Eye (tissue), 1 donor: ENCODE data around the gene DRD2.
"Not testable (repeated sequence)": the region's sequence is repeated elsewhere in the genome, so short reads cannot be mapped to it uniquely, and the experiment has no call there.

Experiments
- DNase-seq: peaks from one replicate; pipeline ENCODE4 v3.0.0-alpha.2; 2015

Gene DRD2

DNA sequence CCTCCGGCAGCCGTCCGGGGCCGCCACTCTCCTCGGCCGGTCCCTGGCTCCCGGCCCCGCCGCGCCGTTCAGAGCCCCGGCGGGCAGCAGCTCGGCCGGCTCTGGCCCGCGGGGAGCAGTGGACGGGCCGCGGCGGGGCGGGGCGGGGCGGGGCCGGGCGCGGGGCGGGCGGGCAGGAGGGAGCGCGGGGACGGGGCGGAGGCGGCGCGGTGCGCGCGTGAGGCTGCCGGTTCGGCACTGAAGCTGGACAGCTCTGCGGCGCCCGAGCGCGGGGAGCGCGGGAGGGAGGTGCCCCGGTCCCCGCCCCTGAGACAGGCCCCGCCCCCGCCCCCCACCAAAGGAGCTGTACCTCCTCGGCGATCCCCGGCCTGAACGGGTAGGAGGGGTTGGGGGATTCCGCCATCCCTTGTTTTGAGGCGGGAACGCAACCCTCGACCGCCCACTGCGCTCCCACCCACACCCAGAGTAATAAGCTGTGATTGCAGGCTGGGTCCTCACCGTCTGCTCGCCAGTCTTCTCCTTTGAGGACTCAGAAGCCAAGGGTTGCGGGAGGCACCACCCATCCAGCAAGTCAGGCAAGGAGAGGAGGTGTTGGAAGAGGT lies at the start of gene DRD2:
DRD2 (minus strand) TSS at position 239 of the 602 bp plus-strand sequence. CDS start 50,747 bp downstream, outside the sequence.
- peak; percentile 43 for DNase-seq

DNA sequence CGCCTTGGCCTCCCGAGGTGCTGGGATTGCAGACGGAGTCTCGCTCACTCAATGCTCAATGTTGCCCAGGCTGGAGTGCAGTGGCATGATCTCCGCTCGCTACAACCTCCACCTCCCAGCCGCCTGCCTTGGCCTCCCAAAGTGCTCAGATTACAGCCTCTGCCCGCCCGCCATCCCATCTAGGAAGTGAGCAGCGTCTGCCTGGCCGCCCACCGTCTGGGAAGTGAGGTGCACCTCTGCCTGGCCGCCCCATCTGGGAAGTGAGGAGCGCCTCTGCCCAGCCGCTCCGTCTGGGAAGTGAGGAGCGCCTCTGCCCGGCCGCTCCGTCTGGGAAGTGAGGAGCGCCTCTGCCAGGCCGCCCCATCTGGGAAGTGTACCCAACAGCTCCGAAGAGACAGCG lies 48.7 kb upstream of the DRD2 start:
- not testable (repeated sequence) for DNase-seq

DNA sequence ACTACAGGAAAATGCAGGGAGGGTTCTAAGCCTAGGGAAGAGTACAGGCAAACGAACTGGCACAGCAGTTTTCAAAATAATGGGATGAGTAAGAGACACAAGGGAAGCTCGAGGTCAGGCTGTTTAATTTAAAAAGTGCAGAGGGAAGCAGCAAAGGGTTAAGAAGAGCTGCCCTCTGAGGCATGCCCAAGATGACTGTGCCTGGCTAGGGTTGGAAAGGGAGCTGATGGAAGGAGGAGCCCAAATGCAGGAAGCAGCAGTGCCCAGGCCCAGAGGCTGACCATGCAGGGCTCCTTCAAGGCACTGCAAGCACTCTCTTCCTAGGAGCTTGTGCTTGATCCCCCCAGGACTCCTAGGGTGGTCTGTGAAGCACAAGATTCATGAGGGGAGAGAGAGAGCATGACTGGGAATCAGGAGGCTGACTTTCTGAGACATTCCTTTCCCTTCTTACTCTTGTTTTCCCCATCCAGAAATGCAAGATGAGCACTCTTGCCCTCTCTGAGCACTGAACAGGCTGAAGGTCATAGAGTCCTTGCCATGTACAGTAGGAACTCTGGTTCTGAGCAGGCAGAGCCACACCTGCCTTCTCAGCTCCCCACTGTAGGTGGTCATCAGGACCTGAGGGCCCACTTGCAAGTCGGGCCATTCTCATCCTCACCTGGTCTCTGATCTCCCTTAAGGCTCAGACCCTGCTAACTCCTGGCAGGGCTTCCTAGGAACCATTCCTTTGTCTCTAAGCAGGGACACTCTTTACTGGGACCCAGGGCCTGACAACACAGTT lies 46.7 kb upstream of the DRD2 start:
- no peak for DNase-seq

DNA sequence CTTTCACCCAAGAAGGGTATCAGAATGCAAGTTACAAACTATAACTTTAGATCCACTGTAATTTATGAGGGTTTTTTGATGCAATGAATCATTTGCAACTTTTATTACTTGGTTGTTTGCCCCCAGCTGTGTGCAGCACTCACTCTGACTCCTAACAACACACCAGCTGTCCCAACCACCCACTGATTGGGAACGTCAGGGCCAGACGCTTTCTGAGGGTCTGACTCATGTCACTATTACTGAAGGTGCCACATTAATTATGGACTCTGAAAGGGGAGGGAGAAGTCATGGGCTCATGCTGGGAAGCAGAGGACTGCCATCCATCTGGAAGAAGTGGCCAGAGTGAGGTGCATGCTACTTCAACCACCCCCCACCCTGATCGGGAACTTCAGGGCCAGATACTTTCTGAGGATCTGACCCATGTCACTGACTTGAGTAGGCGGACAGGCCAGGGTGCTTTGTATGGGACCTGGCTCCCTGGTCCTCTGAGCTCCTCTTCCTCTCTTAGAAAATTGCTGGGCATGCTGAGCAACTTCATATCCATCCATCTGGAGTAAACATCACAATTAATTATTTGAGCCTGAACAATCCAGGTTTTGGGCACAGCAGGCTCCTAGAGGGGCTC lies 44.9 kb upstream of the DRD2 start:
- peak; percentile 45 for DNase-seq

DNA sequence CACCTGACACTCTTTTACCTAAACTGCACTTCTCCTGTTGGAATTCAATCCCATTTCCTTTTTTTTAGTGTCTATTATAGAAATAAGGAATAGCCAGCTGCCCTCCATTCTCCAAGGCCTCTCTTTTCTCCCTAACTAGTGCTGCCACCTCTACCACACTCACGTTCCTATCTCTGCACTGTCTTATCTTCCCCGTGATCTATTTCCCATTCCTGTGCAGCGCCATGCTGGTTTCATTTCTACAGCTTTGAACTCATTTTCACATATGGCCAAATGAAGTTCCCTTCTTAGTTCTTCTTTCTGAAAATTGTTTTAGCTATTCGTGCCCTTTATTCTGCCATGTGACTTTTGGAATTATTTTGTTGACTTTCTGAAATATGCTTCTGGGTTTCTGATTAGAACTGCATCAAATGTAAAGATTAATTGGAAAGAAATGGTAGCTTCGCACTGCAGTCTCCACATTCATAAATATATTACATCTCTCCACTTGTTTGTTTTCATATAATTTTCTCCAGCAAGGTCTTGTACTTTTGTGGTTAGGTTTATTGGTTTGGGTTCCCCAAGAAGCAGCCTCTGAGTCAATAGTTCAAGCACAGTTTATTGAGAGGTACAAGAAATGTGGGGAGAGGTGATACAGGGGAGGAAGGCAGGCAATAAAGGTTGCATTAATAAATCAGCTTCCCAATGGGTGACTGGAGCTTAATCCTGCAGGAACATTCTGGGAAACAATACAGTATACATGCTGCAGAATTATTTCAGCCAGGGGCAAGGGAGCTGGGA lies 43.7 kb upstream of the DRD2 start:
- DNase-seq = no peak

DNA sequence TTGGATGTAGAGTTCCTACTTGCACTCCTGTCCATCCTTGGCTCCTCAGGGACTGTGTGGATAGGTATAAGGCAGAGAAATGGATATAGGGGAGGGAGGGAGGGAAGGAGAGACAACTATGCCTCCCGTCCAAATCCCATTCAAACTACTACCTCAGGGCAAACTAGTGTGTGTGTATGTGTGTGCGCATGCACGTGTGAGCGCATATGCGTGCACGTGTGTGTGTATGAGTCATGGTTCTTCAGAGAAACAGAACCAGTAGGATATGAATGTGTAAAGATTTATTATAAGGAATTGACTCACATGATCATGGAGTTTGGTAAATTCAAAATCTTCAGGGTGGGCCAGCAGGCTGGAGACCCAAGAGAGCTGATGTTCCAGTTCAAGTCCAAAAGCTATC lies 42.2 kb upstream of the DRD2 start:
- no peak for DNase-seq

DNA sequence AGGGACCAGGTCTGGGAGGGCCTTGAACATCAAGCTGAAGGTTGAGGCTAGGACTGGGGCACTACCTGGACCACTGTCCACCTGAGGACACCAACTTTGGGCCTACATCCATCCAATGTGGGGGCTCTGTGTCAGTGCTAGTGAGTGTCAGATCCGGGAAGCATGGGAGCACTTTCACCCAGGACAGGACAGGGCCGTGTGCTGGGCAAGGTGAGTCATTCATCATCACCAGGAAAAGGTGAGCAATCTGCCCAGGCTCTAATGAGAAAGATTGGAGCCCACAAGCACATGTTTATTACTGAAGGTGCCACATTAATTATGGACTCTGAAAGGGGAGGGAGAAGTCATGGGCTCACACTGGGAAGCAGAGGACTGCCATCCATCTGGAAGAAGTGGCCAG lies 39.7 kb upstream of the DRD2 start:
- DNase-seq = no peak

DNA sequence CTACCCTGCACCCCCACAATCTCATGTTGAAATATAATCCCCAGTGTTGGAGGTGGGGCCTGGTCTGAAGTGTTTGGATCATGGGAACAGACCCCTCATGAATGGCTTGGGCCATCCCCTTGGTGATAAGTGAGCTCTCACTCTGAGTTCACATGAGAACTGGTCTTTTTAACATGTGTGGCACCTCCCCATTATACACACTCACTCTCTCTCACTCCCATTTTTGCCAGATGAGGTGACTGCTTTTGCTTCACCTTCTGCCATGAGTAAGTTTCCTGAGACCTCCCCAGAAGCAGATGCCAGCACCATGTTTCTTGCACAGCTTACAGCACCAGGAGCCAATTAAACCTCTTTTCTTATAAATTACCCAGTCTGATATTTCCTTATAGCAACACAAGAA lies 32.1 kb upstream of the DRD2 start:
- peak; percentile 16 for DNase-seq

DNA sequence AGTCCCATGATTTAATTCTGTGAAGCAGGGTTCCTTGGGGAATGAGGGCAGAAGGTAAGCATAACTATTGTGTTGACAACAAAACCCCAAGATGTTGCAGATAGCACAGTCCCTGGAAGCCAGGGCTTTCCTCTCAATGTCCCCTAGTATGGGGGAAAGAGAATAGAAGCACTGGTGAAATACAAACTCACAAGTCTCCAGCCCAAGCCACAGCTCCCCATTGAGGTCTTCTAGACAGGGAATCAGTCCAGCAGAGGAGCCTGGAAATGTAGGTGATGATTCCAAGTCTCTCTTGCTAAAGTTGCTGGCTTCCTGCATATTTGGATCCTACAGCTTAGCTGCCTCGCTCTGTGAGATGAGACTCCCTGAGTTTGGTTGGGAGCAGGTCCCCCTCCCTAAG lies 31.7 kb upstream of the DRD2 start:
- DNase-seq = no peak

DNA sequence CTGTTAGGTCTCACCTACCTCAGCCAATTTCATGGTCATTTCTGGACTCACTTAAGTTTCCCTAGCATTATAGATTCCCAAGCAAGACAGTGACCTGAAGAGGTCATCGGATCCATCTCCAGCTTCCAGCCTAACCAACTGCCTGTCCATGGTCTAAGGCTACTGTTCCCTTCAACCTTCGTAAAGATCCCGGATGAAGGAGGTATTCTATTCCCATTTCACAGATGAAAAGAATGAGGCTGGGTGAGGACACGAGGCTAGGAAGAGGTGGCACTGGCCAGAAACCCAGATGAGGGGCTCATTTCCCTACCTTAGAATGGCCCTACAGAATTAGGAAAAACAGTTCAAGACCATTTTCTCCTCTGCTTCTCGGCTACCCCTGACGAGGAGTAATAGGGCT lies 31.3 kb upstream of the DRD2 start:
- DNase-seq = no peak

DNA sequence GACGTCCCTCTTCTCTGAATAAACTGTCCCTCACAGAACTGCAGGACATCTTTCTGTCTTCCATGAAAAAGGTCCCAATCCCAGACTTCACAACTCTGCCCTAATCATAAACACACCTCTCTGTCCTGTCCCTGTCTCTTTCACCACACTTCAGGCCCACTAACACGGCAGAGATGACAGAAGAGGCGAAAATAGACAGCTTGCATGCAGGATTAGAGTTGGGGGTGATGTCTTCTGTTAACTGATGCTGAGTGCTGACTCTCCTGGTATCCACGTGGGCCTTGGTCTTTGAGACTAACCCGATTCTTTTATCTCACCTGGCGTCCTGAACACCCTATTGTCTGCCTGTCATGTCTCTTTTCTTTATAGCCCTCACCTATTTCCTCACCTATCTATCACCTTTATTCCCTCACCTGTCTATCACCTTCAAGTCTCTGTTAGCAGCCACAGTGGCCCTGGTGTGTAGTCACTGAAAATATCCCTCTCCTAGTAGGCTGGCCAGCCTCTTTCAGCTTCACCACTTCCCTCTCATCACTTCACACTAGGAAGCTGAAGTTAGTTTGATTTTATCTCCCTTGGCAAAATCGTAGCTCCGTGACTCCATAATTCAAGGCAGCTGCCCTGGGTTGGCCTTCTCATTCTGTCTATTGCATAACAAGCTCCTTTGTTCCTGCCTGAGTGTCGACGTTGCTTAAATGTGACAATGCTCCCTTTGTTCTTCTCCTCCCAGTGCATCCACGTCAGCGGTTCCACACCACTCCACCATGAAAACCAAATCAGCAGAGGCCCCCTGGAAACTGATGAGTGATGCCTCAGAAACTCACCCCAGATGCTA lies 30.6 kb upstream of the DRD2 start:
- DNase-seq = peak; percentile 83

DNA sequence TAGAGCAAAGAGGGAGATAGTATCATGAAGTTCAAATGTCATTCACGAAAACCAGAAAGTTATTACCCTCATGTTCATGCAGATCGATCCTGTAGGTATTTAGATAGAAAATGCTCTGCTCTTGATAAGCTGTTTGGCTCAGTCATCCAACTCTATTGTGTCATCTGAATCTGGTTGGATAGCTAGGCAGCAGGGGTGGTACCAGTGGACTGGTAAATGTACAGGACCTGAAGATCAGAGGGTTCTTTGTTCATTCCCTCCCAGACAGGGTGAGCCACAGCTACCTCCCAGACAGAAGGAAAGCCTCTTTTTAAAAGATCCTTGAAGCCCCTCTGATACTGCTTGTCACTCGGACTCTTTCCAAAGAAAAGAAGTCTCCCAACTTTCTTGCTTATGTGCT lies 29.8 kb upstream of the DRD2 start:
- no peak for DNase-seq

DNA sequence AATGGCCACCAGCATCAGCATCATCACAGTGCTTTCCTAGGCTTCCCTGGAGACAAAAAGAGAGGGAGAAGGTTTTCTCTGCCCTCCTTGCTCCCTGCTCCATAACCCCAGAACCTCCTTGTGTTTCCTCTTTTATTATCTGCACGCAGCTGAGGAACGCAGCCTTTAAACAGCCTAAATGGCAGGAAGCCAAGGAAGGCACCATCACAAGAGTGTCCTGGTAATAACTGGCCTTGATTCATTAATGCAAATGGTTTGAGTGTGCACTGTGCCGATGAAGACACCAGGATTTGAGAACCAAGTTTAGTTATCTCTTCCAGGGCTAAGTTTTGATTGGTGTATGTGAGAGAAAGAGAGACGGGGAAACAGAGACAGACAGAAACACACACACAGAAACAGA lies 29.4 kb upstream of the DRD2 start:
- DNase-seq = no peak

DNA sequence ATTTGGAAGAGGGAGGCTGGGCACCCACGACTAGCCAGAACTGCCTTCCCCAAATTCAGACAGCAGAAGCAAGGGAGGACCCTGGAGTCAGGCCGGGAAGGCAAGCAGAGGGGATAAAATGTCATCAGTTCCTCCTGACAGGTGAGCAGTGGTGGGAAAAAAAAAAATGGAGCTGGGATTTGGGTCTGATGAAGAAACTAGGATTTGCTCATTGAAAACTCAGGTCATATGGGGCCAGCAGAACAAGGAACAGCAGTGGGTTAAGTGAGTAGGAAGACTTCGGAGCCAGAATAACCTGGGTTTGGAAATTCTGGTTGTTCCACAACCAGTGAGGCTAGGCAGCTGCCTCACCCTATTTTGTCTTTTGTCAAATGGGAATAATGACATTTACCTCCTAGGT lies 28.9 kb upstream of the DRD2 start:
- no peak for DNase-seq

DNA sequence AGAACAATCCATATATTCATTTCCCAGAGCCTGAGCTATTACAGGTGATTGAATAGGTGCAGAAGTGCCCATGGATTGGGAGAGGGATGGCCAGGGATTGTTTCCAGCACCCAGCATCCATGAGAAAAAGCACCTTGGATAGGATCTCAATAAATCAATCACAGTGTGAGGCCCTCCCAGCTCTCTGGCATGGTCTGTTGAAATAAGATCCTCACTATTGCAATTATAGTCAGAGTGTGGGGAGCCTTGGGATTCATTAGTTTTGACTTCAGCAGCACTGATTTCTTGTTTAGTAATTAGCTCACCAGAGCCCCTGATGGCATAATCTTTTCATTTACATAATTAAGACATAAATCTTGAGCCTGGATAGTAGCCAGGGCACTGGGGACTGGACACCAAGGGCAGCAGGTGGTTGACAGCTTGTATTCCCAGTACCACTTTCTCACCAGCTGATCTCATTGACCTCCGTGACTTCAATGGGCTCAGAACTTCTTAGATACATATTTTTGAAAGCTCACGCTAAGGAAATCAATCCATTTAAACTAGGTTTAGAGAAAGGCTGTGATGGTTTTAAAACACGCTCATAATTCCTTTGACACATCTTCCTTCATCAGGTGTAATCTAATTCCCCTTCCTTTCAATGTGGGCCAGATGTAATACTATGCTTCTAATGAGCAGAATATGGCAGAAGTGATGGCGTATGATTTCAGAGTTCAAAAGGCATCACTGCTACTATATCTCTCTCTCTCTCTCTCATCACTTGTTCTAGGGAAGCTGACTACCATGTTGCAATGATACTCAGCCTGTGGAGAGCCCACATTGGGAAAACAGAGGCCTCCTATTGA lies 22.1 kb upstream of the DRD2 start:
- no peak for DNase-seq

DNA sequence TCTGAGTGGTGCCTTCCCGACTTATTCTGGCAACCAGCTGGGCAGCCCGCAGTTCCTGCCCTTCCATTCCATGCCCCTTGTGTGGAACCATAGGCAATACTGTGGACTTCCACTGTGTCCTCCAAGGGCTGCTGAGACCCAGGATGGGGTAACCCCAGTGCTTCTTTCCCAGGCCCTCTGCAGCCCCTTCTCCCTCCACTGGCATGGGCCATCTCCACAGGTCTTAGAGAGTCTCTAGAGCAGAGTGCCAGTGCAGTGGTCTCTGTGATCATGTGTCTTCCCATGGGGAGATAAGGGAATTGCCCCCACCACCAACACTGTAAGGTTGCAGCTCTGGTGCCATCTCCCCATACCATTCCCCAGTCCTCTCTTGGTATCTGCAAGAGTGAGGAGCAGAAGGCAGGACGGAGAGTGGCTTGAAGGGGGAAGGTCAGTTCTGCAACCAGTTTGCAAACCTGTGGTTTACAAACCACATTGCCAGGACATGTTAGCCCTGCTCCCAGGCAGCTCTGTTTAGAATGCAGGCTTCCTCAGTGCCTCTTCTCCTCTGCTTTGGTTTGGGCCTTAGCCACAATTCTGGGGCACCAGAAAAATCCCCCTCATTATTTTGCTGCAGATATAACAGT lies 20.9 kb upstream of the DRD2 start:
- DNase-seq = no peak

DNA sequence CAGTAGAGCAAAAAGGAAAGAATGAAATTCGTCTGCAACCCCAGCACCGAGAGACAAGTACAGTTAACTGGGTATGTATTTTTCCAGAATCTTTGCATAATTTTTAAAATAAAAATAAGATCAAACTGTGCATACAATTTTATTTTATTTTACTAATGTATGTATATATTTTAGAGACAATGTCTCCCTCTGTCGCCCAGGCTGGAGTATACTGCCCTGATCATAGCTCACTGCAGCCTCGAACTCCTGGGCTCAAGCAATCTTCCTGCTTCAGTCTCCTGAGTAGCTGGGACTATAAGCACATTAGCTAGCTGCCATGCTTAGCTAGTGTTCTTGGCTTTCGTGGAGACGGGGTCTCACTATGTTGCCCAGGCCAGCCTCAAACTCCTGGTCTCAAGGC lies 18.8 kb upstream of the DRD2 start:
- DNase-seq = no peak

DNA sequence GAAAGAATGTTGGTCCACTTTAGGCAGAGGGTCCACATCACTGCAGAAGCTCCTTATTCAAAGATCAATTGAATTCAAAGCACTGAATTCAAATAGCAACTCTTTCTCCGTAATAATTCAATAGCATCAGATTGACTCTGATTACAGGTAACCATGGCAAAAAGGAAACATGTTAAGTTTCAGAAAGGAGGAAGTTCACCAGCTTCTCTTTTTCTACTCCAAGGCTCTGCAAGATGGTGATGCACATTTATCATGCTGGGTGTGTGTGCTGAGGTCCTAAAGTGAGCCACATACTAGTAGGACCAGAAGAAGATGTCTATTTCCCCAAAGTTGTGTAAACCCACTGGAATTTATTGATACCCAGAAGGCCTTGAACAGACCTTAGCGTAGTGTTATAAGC lies 18.0 kb upstream of the DRD2 start:
- no peak for DNase-seq

DNA sequence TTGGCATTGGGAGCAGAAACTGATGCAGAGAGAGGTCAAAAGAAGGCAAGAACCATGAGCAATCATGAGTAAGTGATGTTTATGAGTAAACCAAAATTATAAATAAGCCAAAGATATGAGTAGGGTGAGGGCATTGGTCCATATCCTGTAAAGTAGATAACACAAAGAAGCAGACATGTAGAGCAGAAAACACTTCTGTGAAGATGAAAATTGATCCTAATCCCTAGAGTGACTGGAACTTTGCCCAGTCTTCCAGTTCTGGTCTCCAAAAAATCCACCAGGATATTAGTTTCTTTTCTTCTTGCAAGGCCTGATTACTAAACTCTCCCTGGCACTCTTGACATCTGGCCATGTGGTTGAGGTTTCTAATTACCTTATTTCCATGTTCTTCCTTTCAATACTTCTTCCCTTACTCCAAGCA lies 13.7 kb upstream of the DRD2 start:
- DNase-seq = no peak

DNA sequence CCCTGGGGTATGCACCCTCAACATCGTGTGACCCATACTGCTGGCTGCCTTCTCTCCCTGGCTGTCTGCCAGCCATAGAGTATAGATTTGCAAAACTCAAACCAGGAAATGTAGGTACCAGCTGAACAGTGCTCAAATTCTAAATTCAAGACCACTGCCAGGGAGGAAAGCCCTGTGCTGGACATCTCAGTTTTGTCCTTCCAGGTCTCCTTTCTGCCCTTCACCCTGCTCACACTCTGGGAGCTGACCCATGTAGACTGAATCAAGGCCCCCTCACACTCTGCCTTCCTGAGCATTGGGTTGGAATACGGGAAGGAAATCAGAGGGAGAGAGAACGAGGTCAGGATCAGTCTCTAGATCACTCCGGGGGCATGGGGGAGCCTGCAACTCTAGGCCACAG lies 12.4 kb upstream of the DRD2 start:
- no peak for DNase-seq

DNA sequence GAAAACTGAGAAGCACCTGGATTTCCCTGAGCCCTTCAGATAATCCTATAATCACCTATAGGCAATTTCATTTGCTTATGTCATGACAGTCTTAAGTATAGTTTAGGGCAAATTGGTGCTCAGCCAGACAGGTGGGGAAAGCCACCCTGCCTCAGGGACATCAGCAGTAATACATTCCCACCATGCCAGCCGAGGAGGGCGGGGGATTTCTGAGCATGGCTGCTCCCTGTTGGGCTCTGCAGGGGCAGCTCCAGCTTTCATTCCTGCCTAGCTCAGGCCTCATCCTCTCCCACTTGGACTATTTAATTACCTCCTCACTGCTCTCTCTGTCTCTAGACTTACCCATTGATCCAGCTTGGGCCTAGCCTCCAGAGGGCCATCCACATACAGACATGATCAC lies 9.0 kb upstream of the DRD2 start:
- no peak for DNase-seq
